Measurements from ENCODE around the gene DEGS1. TPM values are rescaled to one million over a fixed set of nuclear protein-coding genes. Genes with fewer than 3 reads are reported as not detected.

Gene DEGS1
- total RNA-seq, 1 donor: 135 TPM

- no peak overlapping the region for H3K4me3 ChIP-seq (ENCODE audit: low read depth, low read length)
- TF ChIP-seq CTCF (IDR thresholded peaks at IDR 0.05; ENCODE audit: insufficient read depth, low read depth, low read length): no peak
- DNase-seq (ENCODE audit: low read depth): peak; percentile 64
Observed at GRCh38 chr1:224211206-224211962, 28.3 kb downstream of the DEGS1 start.

- peak; percentile 20 for DNase-seq (ENCODE audit: low read depth)
- no peak for TF ChIP-seq CTCF (IDR thresholded peaks at IDR 0.05; ENCODE audit: insufficient read depth, low read depth, low read length)
- no peak overlapping the region for H3K4me3 ChIP-seq (ENCODE audit: low read depth, low read length)
Observed at GRCh38 chr1:224212618-224213061, 29.6 kb downstream of the DEGS1 start.

GRCh38 chr1:224213438-224214119 is 30.5 kb downstream of the DEGS1 start:
- no peak for DNase-seq (ENCODE audit: low read depth)
- H3K4me3 ChIP-seq (ENCODE audit: low read depth, low read length): no peak overlapping the region
- no peak for TF ChIP-seq CTCF (IDR thresholded peaks at IDR 0.05; ENCODE audit: insufficient read depth, low read depth, low read length)

GRCh38 chr1:224216382-224216781 is 33.3 kb downstream of the DEGS1 start:
- TF ChIP-seq CTCF (IDR thresholded peaks at IDR 0.05; ENCODE audit: insufficient read depth, low read depth, low read length): no peak
- no peak overlapping the region for H3K4me3 ChIP-seq (ENCODE audit: low read depth, low read length)
- DNase-seq (ENCODE audit: low read depth): no peak

GRCh38 chr1:224217655-224218623 is 34.9 kb downstream of the DEGS1 start:
- DNase-seq (ENCODE audit: low read depth): no peak
- no peak overlapping the region for H3K4me3 ChIP-seq (ENCODE audit: low read depth, low read length)
- no peak for TF ChIP-seq CTCF (IDR thresholded peaks at IDR 0.05; ENCODE audit: insufficient read depth, low read depth, low read length)

- DNase-seq (ENCODE audit: low read depth): no peak
- TF ChIP-seq CTCF (IDR thresholded peaks at IDR 0.05; ENCODE audit: insufficient read depth, low read depth, low read length): no peak
Observed at GRCh38 chr1:224219011-224219611, 36.1 kb downstream of the DEGS1 start.

More at GRCh38 chr1:224219011-224219611, 36.1 kb downstream of the DEGS1 start:
- H3K4me3 ChIP-seq (ENCODE audit: low read depth, low read length): no peak overlapping the region

All from fibroblast of villous mesenchyme (primary cell).